Vagina (tissue), 2 donors: Measurements from ENCODE around the gene YTHDF2.

Source experiments
- POLR2A ChIP-seq, 2 donors: fragments of 450-650 bp; IDR thresholded peaks; one replicate each; pipeline ENCODE4 v1.6.1; 2017; ENCODE audit warnings: antibody characterized with exemption in 2 of 2, mild to moderate bottlenecking in 2 of 2, moderate library complexity in 2 of 2
- TF ChIP-seq, protein P1 (sequence below), 3 experiments: fragments of 450-650 bp in 2 of 3; fragments of 200-600 bp in 1 of 3; sonication (generic) in 1 of 3; IDR thresholded peaks; one replicate each; pipeline ENCODE4 v1.5.1; 2017 to 2019; ENCODE audit warnings: antibody characterized with exemption in 3 of 3, mild to moderate bottlenecking in 2 of 3, moderate library complexity in 2 of 3

DNA sequence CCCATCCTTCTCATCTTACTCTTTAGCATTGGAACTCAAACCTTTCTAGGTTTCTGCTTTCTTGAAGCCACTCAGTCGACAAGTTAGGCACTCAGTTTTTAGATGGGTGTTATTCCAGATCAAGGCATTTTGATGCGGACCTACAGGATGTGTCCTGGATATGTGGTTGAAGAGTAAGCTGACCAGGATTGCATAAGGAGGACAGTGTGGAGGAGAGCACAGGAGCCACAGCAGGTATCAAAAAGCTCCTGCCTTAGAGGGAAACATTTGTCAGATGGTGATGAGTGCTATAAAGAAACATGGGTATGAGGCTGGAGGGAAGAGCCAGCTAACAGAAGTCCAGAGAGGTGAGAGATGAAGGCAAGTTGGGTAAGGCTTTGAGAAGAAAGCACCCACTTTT is 41.3 kb downstream of the YTHDF2 start:
- no peak for TF ChIP-seq POLR2A (IDR thresholded peaks at IDR 0.05)
- TF ChIP-seq, protein P1, sequence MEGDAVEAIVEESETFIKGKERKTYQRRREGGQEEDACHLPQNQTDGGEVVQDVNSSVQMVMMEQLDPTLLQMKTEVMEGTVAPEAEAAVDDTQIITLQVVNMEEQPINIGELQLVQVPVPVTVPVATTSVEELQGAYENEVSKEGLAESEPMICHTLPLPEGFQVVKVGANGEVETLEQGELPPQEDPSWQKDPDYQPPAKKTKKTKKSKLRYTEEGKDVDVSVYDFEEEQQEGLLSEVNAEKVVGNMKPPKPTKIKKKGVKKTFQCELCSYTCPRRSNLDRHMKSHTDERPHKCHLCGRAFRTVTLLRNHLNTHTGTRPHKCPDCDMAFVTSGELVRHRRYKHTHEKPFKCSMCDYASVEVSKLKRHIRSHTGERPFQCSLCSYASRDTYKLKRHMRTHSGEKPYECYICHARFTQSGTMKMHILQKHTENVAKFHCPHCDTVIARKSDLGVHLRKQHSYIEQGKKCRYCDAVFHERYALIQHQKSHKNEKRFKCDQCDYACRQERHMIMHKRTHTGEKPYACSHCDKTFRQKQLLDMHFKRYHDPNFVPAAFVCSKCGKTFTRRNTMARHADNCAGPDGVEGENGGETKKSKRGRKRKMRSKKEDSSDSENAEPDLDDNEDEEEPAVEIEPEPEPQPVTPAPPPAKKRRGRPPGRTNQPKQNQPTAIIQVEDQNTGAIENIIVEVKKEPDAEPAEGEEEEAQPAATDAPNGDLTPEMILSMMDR (IDR thresholded peaks at IDR 0.05), result no peak
